Psoas muscle (tissue), 8 donors: ENCODE results near the gene TMEM184B. TPM values are rescaled to one million over a fixed set of nuclear protein-coding genes. Genes with fewer than 3 reads are reported as not detected.
"Not testable (repeated sequence)": the region's sequence is repeated elsewhere in the genome, so short reads cannot be mapped to it uniquely, and the experiment has no call there.

Source experiments
- ATAC-seq, 4 donors: fragments of 200-7000 bp; cut with Tn5 transposase; one replicate each; pipeline ENCODE4 v1.9.1; 2020; ENCODE audit warnings: moderate library complexity in 3 of 4, mild to moderate bottlenecking in 2 of 4
- DNase-seq, 2 donors: peaks; one replicate each; pipeline ENCODE4 v3.0.0-alpha.2; 2020
- H3K27ac ChIP-seq: fragments of 200-600 bp; one replicate; pipeline ENCODE4 v1.8.0; 2022
- H3K27me3 ChIP-seq, 3 donors: fragments of 200-600 bp in 1 of 3; one replicate each; pipeline versions ENCODE4 v1.6.1 to v1.8.0; 2013 to 2022; ENCODE audit warnings: low read length in 2 of 3, mild to moderate bottlenecking in 2 of 3, moderate library complexity in 1 of 3; ENCODE audit not compliant: insufficient read depth in 3 of 3
- H3K36me3 ChIP-seq, 2 donors: fragments of 200-600 bp in 1 of 2; one replicate each; pipeline versions ENCODE4 v1.6.1 to v1.8.0; 2013 to 2022; ENCODE audit warnings: low read depth in 1 of 2, mild to moderate bottlenecking in 1 of 2, moderate library complexity in 1 of 2; ENCODE audit not compliant: insufficient read depth in 1 of 2
- H3K4me1 ChIP-seq: fragments of 200-600 bp; one replicate; pipeline ENCODE4 v1.8.0; 2022
- H3K4me3 ChIP-seq: fragments of 200-600 bp; one replicate; pipeline ENCODE4 v1.8.0; 2022; ENCODE audit warnings: mild to moderate bottlenecking
- H3K9me3 ChIP-seq: fragments of 200-600 bp; one replicate; pipeline ENCODE4 v1.8.0; 2022
- CTCF ChIP-seq: fragments of 200-600 bp; IDR thresholded peaks from one replicate; pipeline ENCODE4 v1.8.0; 2022; ENCODE audit warnings: antibody characterized with exemption
- WGBS, 3 donors: extraction: QIAGEN DNeasy Blood & Tissue Kit; methylation state at CpG; one replicate each; pipeline versions ENCODE4 v1.1.6 to v1.1.7; 2013; 5-methylcytosine and 5-hydroxymethylcytosine counted together
- intact Hi-C, 2 donors: fragments of 100-400 bp; cut with DNase I; formaldehyde crosslinking; loops; one replicate each; pipeline versions ENCODE4 v1.11.0 to v1.14.2; 2022
- polyA plus RNA-seq, 3 donors: library from polyadenylated mRNA; stranded (reverse); fragments of 200-250 nt; gene quantifications; one replicate each; pipeline ENCODE4 v1.2.3, GENCODE V29; 2013
- total RNA-seq, 4 donors: library from RNA; stranded (reverse); fragmentation: NEBNext Ultra II Directional in 2 of 4; extraction: Animal tissue kit (Norgen Biotek cat#: 25700) in 2 of 4; gene quantifications; one replicate each; pipeline versions ENCODE4 v1.2.1 to v1.2.4, GENCODE V29; 2021 to 2023
- donor health status: healthy with polysubstance abuse.
- donor health status: DM: no; HTN: no; CAD: no; lungs with moderate emphysema.
- donor health status: Bipolar disorder and iron deficiency.
- donor health status: healthy.
- donor health status: DM: yes; HTN: yes; CAD: no.
- donor health status: DM: no; HTN: no; CAD: no.
- donor health status: DM: no; HTN: no; CAD: no.
- donor health status: DM: yes; HTN: yes; CAD: no.

TMEM184B gene
- total and polyA plus RNA-seq, 7 donors = 13.6 to 40.3 (median 26.4) TPM

- DNase-seq (peak in 1 of 2 donors; percentile 27), ATAC-seq (no peak)
- Histone ChIP-seq H3K27me3 (no peaks in the 10 kb centered on the region), H3K9me3 (no peaks in the 10 kb centered on the region), H3K36me3 (peaks cover 0 to 40% of the 10 kb centered on the region in 2 donors), H3K4me1 (peaks cover 44% of the 10 kb centered on the region), H3K4me3 (no peak overlapping the region), H3K27ac (no peak overlapping the region)
- 71 to 80% (median 72%) methylated on average over 14 of the region's 14 CpGs for WGBS, 3 donors
- intact Hi-C loops = no loop called here
- TF ChIP-seq CTCF = no peak
Observed at GRCh38 chr22:38235240-38235850, 37.5 kb downstream of the TMEM184B start.

GRCh38 chr22:38233856-38234255 lies 39.0 kb downstream of the TMEM184B start:
- Histone ChIP-seq H3K36me3 (peaks cover 0 to 49% of the 10 kb centered on the region in 2 donors), H3K4me1 (peaks cover 33% of the 10 kb centered on the region)
- ATAC-seq, H3K27ac ChIP-seq, H3K27me3 ChIP-seq, intact Hi-C loops, H3K9me3 ChIP-seq, DNase-seq, H3K4me3 ChIP-seq: not testable (repeated sequence)
- WGBS, 3 donors = 96 to 97% (median 96%) methylated on average over 10 of the region's 10 CpGs

GRCh38 chr22:38233427-38233826 lies 39.4 kb downstream of the TMEM184B start:
- H3K4me1 ChIP-seq = peaks cover 29% of the 10 kb centered on the region
- H3K27me3 ChIP-seq = no peaks in the 10 kb centered on the region
- intact Hi-C loops = no loop called here

GRCh38 chr22:38232196-38232595 lies 40.6 kb downstream of the TMEM184B start:
- H3K4me1 ChIP-seq = peaks cover 26% of the 10 kb centered on the region
- TF ChIP-seq CTCF = no peak
- 66 to 75% (median 68%) methylated on average over 8 of the region's 8 CpGs for WGBS, 3 donors
- H3K9me3 ChIP-seq = no peaks in the 10 kb centered on the region
- intact Hi-C loops = no loop called here
- peaks cover 0 to 63% of the 10 kb centered on the region in 2 donors for H3K36me3 ChIP-seq
- H3K4me3 ChIP-seq = no peak overlapping the region
- peak in 1 of 4 donors; percentile 32 for ATAC-seq
- no peak for DNase-seq
- no peak overlapping the region for H3K27ac ChIP-seq
- H3K27me3 ChIP-seq = no peaks in the 10 kb centered on the region

More at GRCh38 chr22:38233427-38233826, 39.4 kb downstream of the TMEM184B start:
- Histone ChIP-seq H3K4me3 (no peak overlapping the region), H3K27ac (no peak overlapping the region), H3K9me3 (no peaks in the 10 kb centered on the region), H3K36me3 (peaks cover 0 to 53% of the 10 kb centered on the region in 2 donors)
- TF ChIP-seq CTCF = no peak
- 78 to 88% (median 82%) methylated on average over 6 of the region's 6 CpGs for WGBS, 3 donors
- peak in 1 of 2 donors; percentile 35 for DNase-seq
- peak in 1 of 4 donors; percentile 23 for ATAC-seq

GRCh38 chr22:38230916-38231315 lies 41.9 kb downstream of the TMEM184B start:
- DNase-seq (no peak), ATAC-seq (no peak)
- Histone ChIP-seq H3K27ac (peak overlapping the region; percentile 50), H3K4me1 (peaks cover 26% of the 10 kb centered on the region), H3K9me3 (no peaks in the 10 kb centered on the region), H3K4me3 (no peak overlapping the region), H3K36me3 (peaks cover 0 to 69% of the 10 kb centered on the region in 2 donors), H3K27me3 (no peaks in the 10 kb centered on the region)
- intact Hi-C loops = no loop called here
- 82 to 88% (median 83%) methylated on average over 9 of the region's 9 CpGs for WGBS, 3 donors
- TF ChIP-seq CTCF = no peak
